Measurements from ENCODE around the gene GNAZ.

DNA sequence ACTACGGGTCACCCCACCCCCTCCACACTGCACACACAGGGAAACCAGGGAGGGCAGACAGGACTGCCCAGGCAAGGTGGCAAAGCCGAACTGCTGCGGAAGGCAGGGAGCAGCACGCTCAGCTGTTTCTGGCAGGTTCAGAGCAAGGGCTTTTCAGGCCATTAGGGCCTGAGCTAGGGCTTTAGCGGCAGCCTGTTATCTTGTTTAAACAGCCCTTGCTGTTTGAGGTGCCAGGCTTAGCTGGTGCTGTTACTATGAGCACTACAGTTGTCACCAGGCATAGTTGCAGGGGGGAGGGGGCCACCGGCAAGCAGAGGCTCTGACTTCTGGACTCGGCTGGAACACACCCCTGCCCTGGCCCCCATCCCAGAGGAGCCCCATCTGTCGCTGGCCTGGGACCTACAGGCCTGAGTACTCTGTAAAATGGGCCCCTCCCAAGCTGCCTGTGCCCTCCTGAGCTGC, 36.6 kb downstream of the GNAZ start:
- no peak for TF ChIP-seq POLR2A (IDR thresholded peaks at IDR 0.05; ENCODE audit: low read length)
- TF ChIP-seq, protein P1, sequence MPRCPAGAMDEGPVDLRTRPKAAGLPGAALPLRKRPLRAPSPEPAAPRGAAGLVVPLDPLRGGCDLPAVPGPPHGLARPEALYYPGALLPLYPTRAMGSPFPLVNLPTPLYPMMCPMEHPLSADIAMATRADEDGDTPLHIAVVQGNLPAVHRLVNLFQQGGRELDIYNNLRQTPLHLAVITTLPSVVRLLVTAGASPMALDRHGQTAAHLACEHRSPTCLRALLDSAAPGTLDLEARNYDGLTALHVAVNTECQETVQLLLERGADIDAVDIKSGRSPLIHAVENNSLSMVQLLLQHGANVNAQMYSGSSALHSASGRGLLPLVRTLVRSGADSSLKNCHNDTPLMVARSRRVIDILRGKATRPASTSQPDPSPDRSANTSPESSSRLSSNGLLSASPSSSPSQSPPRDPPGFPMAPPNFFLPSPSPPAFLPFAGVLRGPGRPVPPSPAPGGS (IDR thresholded peaks at IDR 0.05): no peak
- TF ChIP-seq, protein P2, sequence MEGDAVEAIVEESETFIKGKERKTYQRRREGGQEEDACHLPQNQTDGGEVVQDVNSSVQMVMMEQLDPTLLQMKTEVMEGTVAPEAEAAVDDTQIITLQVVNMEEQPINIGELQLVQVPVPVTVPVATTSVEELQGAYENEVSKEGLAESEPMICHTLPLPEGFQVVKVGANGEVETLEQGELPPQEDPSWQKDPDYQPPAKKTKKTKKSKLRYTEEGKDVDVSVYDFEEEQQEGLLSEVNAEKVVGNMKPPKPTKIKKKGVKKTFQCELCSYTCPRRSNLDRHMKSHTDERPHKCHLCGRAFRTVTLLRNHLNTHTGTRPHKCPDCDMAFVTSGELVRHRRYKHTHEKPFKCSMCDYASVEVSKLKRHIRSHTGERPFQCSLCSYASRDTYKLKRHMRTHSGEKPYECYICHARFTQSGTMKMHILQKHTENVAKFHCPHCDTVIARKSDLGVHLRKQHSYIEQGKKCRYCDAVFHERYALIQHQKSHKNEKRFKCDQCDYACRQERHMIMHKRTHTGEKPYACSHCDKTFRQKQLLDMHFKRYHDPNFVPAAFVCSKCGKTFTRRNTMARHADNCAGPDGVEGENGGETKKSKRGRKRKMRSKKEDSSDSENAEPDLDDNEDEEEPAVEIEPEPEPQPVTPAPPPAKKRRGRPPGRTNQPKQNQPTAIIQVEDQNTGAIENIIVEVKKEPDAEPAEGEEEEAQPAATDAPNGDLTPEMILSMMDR (IDR thresholded peaks at IDR 0.05): no peak

Measured in A549 (cell line).